Fibroblast of skin of abdomen (primary cell): ENCODE results near the gene PYROXD2.

Experiments used
- DNase-seq: peaks from one replicate; pipeline ENCODE4 v3.0.0-alpha.2; 2013

Gene PYROXD2

DNA sequence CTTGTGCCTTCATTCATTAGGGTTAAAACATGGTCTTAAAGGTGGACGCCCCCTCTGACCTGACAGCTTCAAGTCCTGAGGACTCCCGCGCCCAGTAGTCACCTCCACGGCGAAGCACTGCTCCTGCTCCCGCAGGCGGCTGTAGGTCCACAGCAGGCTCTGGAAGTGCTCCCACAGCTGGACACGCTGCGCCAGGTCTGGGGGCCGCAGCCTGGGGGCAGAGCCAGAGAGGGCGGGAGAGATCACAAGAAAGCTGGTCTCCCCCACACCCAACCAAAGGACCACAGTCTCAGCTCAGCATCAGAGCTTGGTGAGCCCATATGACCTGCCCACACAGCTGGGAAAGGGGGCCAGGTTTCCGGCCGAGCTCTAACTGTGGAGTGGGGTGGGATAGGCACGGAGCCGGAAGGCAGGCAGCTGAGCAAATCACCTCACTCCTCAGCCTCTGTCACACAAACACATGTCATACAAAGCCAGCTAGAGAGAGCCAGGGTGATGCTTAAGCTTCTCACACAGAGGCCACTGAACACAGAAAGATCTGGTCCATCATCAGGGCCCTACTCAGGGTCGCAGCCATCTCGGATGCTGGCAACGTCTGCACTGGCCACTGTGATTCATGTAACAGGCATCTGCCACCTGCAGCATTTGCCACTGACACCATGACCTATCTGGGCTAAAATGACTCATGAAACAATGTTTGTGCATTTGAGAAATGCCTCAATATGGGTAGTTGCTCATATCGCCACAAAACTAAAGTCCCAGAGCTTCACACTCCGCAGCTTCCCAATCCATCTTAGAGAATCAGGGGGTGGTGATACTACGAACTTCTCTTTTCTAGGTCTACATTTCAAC lies 19.1 kb upstream of the PYROXD2 start:
- DNase-seq = no peak

DNA sequence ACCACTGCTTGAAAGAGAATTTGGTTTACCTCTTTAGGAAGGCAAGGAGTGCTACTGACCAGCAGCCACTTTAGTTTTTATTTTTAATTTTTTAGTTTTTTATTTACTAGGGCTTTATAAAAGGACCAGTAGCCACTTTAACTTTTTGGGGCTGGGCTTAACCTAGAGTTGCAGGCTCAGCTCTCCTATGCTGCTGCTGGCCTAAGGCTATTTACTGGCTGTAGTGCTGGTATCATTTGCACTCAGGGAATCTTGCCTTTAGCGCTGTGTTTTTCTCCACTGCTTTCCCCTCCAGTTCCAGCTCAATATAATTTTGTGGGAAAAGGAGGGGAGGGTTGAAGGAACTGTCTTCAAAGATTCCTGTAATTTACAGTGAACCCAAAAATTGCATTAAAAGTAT lies 18.4 kb upstream of the PYROXD2 start:
- DNase-seq = no peak

DNA sequence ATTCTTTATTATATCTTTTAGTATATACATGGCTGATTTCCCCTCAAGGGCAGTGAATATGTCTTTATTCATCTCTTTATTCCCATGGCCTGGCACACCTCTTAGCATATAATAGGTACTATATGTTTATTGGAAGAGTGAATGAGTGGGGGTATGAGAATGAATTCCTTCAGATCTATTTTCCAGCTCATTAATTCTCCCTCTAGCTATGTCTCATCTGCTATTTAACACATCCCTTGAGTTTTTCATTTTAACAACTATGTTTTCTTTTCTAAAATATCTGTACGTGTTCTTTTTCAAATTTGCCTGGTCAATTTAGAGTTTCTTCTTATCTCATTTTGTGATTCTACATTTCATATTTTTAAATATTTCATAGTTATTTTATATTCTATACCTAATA lies 17.3 kb upstream of the PYROXD2 start:
- no peak for DNase-seq

DNA sequence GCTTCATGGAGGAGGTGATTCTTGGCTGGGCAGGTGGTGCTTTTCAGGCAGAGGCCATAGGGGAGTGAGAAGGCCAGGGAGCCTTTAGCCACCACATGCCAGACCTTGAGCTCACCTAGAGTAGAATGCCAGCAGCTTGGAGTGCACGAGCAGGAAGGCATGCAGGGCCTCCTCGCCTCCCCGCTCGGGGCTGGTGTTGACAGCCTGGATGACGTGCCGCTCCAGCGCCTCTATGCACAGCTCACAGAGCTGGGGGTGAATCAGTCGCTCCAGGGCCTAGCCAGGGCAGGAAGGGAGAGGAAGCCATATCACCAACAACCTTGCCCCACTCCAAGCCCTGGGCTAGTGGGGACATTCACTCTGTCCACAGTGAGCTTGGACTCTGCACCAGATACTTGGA lies 16.0 kb upstream of the PYROXD2 start:
- DNase-seq = no peak

DNA sequence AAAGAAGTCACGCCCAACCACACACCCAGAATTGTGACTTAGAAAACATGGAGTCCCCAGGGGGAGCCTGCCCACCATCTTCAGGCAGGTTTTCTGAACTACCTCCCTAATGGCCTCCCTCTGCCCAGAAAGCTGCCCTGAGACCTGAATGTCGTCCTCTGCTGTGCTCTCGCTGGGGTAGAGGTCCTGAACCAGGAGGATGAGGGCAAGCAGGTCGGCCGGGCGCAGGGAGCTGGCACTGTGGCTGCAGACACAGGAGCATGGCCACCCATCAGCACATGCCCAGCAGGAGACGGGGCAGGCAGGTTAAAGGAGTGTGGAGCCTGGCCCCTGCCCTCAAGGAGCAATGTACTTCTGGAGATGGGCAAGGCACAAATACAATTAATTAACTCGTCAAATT lies 15.4 kb upstream of the PYROXD2 start:
- DNase-seq = no peak

DNA sequence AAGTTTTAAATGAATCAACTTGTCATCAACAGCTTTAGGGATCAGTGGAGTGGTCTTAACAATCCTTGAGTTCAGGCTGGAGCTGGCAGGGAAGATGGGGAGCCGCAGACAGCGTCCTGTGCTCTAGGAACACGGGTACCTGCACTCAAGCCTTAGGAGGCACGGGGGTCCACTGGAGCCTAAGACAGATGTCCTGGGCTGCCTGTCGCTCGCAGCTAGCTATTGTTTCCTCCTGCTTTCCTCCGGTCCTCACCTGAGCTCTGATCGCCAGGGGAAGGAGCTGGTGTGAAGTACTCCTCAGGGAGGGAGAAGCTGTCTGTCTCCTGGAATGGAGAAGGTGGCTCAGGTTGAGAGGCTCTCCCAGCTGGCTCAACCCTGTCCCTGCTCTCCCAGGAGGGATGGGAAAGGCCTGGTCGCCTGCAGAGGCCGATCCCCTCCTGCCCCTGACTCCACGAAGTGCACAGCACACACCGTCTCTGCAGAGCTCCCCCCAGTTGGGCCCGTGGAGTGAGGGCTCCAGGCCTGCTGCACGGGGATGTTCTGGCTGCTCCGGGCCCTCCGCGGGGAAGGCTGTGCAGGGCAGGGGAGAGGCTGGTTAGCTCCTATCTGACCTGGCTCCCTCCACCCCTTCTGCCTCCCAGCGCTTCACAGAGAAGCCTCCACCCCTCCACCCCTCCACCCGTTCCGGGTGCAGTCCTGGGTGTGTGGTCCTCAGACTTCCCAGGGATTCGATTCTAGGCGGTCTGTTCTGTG lies 14.5 kb upstream of the PYROXD2 start:
- DNase-seq = no peak

DNA sequence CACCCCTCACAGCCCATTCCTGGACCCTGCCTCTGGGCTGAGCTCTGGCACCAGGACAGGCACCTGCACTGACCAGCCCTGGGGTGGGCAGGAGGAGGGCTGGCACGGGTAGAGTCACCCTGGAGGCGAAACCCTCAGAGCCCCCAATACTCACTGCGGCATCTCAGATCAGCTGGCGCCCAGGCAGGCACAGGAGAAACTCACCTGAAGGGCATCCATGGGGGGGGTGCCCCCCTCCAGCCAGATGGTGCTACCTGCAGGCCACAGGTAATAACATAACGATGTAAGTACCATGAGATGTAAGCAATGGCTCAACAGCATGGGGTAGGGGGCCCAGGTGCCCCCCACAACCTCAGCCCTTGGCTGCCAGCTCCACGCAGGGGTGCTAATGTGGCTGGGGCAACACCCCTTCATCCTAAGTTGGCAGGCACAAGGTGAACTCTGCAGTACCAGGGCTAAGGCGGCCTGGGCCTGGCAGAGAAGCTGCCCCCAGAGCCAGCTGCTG lies 12.1 kb upstream of the PYROXD2 start:
- DNase-seq = no peak

DNA sequence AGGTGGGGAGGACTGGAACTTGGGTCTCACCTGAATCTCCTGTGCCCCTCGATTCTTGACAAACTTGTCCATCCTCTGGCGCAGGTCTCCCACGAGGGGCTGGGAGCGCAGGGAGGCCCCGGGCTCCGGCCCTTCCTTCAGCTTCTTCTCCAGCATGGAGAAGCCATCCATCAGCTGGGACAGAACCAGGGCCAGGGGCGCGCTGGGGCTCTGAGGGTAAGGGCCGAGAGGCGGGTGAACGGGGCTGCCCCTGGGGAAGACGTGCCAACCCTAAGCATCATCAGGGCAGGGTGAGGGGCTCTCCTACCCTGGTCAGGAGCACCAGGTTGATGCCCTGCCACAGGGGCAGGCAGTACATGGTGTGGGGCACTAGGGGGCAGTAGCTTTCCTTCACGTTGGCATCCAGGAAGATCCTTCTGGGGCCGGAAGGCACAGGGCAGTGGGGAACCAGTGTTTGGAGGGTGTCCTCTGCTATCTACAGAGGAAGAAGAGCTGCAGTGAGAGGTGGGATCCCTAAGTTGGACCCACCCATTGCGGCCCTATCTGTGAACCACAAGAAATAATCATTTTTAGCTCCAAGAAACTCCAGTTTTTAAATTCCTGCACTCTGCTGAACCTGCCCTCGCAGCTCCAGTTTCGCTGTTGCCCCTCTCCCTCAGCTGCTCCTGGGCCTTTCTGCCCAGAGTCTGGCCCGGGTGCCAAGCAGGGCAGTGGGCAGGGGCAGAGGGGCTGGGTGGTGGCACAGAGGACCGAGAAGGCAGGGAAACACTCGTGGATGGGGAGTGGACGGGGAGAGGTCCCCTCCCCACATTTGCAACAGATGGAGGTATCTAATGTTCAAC lies 10.8 kb upstream of the PYROXD2 start:
- DNase-seq = peak; percentile 6

DNA sequence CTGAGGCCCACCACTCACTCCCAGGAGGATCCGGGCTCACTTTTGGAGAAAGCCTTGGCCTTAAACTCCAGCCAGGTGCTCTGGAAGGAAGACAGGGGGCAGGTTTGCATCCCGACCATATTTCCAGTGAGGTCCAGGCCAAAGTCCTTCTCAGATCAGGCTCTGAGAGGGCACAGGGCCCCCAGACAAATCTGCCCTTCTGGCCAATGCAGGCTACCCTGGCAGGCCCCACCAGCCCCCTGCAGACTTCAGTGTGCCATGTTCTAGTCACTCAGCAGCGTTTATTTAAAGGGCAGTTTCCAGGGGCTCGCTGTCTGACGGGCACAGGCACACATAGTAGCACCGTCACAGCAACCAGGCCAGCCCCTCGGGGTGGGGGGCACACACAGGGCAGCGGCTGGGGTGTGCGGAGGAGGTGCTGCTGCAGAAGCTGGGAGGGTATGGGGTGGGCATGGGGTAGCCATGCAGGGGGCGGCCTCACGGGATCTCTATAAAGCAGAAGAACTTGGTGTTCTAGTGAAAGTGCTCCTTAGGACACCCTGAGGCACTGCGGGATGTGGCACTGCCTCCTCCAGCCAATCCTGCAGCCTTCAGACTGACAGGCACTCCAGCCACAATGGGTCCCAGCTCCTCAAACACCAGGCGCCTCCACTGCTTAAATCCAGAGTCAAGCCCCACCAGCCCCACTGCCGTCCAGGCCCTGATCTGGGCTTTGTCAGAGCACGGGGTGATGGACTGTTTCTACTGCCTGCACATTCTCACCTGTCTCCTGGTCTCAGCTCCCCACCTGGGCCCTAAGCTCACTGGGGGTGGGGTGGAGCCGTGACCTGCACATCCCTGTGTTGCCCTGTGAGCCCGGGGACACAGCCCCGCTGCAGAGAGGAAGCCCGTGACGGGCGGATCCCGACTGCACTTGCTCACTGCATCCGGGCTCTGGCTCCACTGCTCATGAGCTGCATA lies 9.6 kb upstream of the PYROXD2 start:
- DNase-seq = no peak

DNA sequence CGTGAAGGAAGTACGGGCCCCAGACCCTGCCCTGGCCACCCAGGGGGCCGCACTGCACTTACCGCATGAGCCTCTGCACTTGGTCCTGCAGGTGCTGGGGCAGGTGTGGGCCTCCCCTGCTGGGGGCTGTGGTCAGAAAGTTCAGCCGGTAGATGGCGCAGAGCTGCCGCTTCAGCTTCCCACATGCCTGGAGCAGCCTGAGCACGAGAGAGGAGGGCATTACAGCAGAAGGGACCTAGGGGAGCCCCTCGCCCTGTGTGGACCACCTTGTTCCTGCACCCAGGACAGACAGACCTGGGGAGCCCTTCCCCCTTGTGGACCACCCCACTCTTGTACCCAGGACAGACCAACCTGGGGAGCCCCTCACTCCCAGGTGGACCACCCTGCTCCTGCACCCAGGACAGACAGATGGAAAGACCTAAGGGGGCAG lies 8.7 kb upstream of the PYROXD2 start:
- no peak for DNase-seq

DNA sequence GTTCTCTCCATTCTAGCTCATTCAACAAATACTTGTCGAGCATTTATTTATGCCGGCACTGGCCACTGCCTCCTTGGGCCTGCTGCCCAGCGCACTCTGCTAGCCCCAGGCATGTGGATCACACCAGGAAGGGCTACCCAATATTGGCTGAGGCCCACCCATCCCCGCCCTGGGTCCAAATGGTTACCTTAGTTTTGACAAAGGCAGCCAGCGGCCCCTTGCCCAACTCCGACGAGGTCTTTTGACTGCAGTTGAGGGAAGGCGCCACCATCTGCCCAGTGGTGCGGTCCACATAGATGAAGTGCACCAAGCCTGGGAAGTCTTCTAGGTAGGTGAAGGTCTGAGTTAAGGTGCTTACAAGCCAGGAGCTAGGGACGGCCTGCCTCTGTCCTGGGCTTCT lies 7.2 kb upstream of the PYROXD2 start:
- no peak for DNase-seq

DNA sequence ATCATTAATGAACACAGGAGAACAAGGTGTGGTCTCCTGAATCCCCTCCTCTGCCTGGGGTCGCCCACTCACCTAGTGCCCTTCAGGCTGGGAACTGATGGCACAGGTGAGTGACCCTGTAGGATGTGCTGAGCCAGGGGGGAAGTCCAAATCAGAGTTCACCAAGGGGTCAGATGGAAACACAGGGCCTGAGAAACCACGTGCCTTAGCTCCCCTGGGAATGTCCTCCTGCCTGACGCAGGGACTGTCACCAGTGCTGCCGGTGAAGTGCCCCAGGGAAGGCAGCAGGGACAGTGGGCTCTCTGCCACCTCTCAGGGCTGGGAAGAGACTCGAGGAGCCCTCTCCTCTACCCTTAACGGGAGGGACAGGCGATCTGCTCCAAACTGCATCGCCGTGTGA lies 5.8 kb upstream of the PYROXD2 start:
- DNase-seq = no peak

DNA sequence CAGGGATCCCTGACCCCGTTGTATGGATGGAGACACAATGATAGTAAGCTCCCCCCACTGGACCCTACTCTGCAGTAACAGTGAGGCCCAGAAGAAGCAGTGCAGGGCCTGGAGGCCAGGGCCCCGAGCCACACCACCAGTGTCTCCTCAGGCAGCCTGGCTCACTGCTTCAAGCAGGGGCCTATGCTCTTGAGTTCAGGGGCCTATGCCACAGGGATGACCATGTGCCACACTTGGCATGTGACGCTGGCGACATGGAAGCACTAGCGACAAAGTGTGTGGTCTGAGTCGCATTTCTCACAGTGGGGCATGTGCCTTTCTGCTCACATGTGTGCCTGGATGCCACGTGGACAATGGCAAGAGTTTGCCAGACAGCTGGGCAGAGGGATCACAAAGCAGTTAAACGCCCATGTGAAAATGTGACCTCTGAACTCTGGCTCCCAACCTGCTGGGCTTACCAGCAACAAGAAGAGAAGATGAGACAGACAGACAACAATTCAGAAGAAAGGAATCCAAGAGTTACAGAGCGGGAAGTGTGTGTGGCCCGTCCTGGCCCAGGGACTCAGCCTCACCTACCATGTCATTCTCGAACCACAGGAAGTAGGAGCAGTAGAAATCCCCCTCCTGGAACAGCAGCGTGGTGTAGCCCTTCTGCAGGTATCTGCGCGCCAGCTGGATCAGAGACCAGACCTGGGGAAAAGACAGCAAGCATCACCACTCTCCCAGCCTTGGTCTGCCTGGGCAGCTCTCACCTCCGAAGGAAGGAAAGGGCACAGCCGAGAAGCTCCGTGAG lies 4.7 kb upstream of the PYROXD2 start:
- DNase-seq = no peak

DNA sequence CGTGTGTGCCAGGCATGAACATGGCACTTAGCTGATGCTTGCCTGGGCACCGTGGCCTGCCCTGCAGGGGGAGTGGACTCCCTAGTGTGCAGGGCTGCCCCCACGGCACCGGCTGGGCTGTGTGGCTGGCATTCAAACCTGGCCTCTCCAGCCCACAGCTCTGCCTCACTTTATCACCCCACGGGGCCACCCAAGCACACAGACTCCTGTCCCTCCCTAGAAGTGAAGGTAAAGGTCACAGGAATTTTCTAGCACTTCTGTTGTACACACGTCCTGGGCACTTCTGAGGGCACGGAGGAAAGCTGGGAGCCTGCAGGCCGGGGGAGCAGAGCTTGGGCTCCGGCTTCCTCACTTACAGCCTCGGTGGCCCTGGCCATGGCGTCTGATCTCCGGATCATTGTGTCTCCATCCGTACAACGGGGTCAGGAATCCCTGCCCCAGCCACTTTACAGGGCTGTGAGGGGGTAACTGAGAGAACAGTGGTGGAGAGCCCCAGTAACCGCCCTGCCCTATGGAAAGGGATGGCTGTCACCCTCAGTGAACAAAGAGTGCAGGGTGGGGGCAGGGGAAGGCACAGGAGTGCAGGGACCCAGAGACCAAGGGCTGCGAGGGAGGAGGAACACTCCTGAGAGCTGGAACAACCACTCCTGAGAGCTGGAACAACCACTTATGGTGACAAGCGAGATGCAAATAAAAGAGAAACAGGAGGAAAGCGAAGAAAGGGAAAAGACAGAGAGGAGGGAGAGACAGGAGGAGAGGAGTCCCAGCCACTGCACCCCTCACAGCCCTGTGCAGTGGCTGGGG lies 3.9 kb upstream of the PYROXD2 start:
- no peak for DNase-seq

DNA sequence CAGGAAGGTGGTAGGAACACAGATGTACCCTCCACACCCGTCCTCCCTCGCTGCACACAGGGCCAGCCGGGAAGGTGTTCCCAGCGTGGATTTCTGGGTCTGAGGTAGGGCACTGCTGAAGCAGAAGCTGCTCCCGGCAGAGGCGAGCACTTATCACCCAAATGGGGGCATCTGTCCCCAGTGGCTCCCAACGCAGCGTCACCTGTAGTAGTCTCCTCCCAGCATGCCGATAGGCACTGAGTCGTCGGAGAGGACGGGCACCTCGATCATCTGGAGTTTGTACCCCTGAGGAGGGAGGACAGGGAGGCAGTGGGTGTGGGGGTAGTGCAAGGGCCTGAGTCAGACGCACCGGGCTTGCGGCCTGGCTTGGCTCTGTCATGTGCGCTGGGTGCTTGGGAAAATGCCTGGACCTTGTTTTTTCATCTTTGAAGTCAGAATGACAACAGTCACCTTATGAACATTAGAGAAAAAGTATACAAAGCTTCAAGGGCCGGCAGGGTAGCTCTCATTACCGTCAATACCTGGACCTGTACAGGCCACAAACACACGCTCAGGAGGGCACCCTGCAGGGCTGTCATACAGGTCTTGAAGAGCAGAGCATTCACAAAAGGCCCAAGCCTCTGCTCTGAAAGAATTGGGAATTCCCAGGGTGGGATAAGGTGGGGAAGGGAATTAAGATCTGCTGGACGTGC lies 3.1 kb upstream of the PYROXD2 start:
- no peak for DNase-seq

DNA sequence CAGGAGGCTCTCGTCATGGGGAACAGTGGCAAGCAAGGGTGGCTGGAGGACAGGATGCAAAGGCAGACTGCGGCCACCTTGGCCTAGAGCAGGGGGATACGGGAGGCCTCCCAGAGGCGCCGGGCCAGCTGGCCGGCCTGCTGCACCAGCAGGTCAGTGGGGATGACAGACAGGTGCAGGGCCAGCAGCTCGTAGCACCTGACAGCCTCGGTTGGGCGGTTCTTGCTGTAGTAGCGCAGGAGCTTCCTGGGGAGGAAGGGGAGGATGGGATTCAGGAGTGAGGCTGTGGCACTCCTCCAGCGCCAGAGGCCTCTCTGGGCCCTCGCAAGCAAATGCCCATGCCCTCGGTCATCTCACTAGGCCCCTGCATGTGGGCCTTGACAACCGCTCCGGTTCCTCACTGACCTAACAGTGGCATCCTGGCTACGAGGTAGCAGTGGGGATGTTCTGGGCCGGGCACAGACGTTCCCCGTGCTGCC lies 2.5 kb upstream of the PYROXD2 start:
- no peak for DNase-seq

DNA sequence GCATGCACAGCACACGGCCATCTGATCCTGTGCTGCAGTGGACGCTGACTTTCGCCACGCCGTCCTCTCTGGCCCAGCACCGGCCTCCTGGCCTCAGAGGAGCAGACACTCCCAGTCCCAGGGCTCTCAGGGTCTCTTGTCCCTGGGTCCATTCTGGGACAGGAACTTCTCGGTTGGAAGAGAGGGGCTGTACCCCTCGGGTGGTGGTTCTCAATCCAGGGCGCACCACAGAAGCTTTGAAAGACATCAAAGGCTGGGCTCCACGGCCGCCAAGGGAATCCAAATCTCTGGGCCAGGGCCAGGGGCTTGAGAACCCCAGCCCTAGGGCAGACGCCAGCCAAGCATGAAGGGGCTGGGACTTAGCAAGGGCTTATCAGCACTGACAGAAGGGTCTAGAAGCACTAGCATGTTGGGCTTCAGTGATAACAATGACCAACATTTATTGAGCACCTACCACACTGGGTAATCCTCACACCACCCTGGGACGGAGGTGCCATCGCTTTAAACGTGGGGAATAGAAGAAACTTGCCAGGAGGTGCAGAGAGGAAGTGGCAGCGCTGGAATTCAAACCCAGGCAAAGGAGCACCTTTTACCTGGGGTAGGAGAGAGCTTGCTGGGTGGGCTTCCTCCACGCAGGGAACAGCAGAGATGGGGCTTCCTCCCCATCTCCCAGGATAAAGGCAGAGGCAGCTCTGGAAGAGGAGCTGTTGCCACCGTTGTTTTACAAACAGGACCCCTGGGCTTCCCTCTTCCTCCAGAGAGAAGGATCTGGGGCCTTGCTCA lies 1.8 kb upstream of the PYROXD2 start:
- DNase-seq = no peak

DNA sequence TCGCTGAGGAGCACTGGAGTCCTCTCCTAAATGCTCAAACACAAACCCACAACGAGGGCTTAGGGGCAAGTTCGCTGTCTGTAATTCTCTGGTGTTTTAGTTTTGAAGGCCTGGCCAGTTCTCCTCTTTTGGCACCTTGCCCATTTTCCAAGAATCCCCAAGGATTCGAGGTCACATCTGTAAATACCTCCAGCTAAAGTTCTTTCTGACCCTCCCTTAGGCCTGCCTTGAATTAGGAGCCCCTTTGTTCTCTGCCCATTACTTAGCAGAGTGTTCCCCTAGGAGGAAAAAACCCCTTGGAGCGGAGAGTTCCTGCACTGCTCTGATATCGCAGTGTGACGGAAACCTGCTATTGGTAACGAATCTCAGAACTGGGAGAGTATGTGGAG lies 743 bp upstream of the PYROXD2 start:
- DNase-seq = peak; percentile 51

DNA sequence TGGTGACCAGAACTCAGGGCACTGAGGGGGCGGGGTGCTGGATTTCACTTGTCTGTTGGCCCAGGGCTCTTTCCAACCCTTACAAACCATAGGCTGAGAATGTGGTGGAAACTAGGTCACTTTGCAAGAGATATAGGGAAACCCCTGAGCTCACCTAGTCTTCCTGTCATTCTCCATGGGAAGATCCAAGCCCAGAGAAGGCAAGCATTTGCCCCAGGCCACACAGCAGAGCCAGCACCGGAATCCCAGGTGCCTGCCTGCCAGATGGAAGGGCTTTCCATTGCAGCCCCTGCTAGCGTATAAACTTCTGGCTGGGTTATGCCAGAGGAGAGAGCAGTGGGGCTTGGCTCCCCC lies 427 bp downstream of the PYROXD2 start:
- DNase-seq = no peak
